Measurements from ENCODE around the gene LAMB4.

Gene LAMB4

DNA sequence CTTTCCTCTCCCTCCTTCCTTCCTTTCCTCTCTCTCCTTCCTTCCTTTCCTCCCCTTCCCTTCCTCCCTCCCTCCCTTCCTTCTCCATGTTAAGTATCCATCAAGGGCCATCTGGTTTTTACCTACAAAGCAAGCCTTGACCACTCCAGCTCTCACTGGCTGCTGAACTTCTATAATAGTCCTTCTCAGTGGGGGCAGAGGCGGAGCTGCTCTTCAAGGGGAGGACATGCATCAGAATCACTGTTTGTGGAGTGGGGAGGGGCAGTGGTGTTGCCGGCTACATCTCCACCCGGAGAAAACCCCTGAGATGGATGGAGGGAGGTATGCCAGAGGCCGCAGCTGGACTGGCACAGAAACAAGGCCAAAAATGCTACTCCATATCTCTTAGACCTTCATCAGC, 153.1 kb downstream of the LAMB4 start:
- no peak for TF ChIP-seq EZH2 (IDR thresholded peaks at IDR 0.05; ENCODE audit: borderline replicate concordance, low read length)
- TF ChIP-seq, protein P1, sequence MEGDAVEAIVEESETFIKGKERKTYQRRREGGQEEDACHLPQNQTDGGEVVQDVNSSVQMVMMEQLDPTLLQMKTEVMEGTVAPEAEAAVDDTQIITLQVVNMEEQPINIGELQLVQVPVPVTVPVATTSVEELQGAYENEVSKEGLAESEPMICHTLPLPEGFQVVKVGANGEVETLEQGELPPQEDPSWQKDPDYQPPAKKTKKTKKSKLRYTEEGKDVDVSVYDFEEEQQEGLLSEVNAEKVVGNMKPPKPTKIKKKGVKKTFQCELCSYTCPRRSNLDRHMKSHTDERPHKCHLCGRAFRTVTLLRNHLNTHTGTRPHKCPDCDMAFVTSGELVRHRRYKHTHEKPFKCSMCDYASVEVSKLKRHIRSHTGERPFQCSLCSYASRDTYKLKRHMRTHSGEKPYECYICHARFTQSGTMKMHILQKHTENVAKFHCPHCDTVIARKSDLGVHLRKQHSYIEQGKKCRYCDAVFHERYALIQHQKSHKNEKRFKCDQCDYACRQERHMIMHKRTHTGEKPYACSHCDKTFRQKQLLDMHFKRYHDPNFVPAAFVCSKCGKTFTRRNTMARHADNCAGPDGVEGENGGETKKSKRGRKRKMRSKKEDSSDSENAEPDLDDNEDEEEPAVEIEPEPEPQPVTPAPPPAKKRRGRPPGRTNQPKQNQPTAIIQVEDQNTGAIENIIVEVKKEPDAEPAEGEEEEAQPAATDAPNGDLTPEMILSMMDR (IDR thresholded peaks at IDR 0.05; ENCODE audit: low read length): no peak
- H3K9me3 ChIP-seq (ENCODE audit: low read length): no peaks in the 10 kb centered on the region
- H4K20me1 ChIP-seq (ENCODE audit: insufficient read depth, low read length): no peaks in the 10 kb centered on the region
- H3K9ac ChIP-seq (ENCODE audit: low read length): no peak overlapping the region
- H3K4me2 ChIP-seq (ENCODE audit: low read length): no peak overlapping the region
- no peaks in the 10 kb centered on the region for H3K4me1 ChIP-seq (ENCODE audit: insufficient read depth, low read length, severe bottlenecking)
- H3K79me2 ChIP-seq (ENCODE audit: insufficient read depth, low read length): no peaks in the 10 kb centered on the region
- H3K9me2 ChIP-seq (ENCODE audit: low read depth, low read length): no peaks in the 10 kb centered on the region
- no peak overlapping the region for H2AFZ ChIP-seq (ENCODE audit: low read length)
- no peak overlapping the region for H3K4me3 ChIP-seq (ENCODE audit: low read depth, low read length, poor library complexity, severe bottlenecking)
- no peaks in the 10 kb centered on the region for H3F3A ChIP-seq (ENCODE audit: insufficient read depth, low read length)
- no peaks in the 10 kb centered on the region for H3K36me3 ChIP-seq (ENCODE audit: insufficient read depth, low read length)
- H3K27me3 ChIP-seq (ENCODE audit: insufficient read depth, low read length): peaks cover 4% of the 10 kb centered on the region; the same call in 1 of the 2 replicates
- H3K27ac ChIP-seq (ENCODE audit: low read depth, low read length, poor library complexity, severe bottlenecking): no peak overlapping the region

DNA sequence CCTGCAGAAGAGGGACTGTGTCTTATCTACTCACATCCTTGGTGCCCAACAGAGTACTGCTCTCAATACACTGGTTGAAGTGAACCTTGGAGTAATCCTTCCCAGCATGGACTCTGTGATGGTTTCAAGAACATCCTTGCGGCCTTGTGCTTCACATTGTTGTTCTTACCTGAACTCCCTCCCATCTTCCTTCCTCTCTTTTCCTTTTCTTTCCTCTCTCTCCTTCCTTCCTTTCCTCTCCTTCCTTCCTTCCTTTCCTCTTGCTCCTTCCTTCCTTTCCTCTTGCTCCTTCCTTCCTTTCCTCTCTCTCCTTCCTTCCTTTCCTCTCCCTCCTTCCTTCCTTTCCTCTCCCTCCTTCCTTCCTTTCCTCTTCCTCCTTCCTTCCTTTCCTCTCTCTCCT, 153.5 kb downstream of the LAMB4 start:
- Histone ChIP-seq H3K9me3 (ENCODE audit: low read length) (no peaks in the 10 kb centered on the region), H3K4me1 (ENCODE audit: insufficient read depth, low read length, severe bottlenecking) (no peaks in the 10 kb centered on the region), H3K27ac (ENCODE audit: low read depth, low read length, poor library complexity, severe bottlenecking) (no peak overlapping the region), H3K9me2 (ENCODE audit: low read depth, low read length) (no peaks in the 10 kb centered on the region), H3K4me3 (ENCODE audit: low read depth, low read length, poor library complexity, severe bottlenecking) (no peak overlapping the region), H3K36me3 (ENCODE audit: insufficient read depth, low read length) (no peaks in the 10 kb centered on the region), H3F3A (ENCODE audit: insufficient read depth, low read length) (no peaks in the 10 kb centered on the region), H3K4me2 (ENCODE audit: low read length) (no peak overlapping the region), H3K79me2 (ENCODE audit: insufficient read depth, low read length) (no peaks in the 10 kb centered on the region), H3K27me3 (ENCODE audit: insufficient read depth, low read length) (peaks cover 6% of the 10 kb centered on the region; the same call in 1 of the 2 replicates), H3K9ac (ENCODE audit: low read length) (no peak overlapping the region), H2AFZ (ENCODE audit: low read length) (no peak overlapping the region), H4K20me1 (ENCODE audit: insufficient read depth, low read length) (no peaks in the 10 kb centered on the region)
- no peak for TF ChIP-seq EZH2 (IDR thresholded peaks at IDR 0.05; ENCODE audit: borderline replicate concordance, low read length)
- TF ChIP-seq, protein P1 (IDR thresholded peaks at IDR 0.05; ENCODE audit: low read length): no peak

DNA sequence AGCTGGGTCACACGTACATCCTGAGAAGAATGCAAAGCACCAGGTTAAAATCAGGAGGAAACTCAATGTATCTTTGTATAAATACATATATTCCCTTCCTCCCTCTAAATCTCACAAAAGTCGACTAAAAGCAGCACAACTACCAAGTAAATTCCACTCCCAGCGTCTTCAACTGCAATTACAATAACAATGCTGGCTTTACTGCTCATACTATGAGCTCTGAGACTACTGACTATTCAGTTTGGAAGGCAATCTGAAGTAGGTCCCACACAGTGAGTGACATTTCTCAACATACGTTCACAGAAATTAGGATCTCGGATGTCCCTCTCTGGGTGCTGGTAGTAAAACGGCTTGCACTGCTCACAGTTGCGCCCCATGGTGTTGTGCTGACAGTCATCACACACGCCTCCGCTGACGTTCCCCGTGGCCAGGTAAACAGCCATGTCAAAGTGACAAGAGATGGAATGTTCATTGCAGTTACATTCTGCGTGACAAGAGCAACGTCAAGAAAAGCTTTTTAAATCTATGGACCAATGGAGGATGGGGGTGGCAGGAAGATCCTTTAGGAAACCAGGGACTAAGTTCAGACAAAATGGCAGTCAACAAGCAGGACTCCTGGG, 154.7 kb downstream of the LAMB4 start:
- H3K4me3 ChIP-seq (ENCODE audit: low read depth, low read length, poor library complexity, severe bottlenecking): no peak overlapping the region
- H3K27ac ChIP-seq (ENCODE audit: low read depth, low read length, poor library complexity, severe bottlenecking): no peak overlapping the region
- H3K4me2 ChIP-seq (ENCODE audit: low read length): no peak overlapping the region
- H3K4me1 ChIP-seq (ENCODE audit: insufficient read depth, low read length, severe bottlenecking): no peaks in the 10 kb centered on the region
- no peaks in the 10 kb centered on the region for H3K36me3 ChIP-seq (ENCODE audit: insufficient read depth, low read length)
- no peaks in the 10 kb centered on the region for H4K20me1 ChIP-seq (ENCODE audit: insufficient read depth, low read length)
- H3F3A ChIP-seq (ENCODE audit: insufficient read depth, low read length): no peaks in the 10 kb centered on the region
- no peaks in the 10 kb centered on the region for H3K9me3 ChIP-seq (ENCODE audit: low read length)
- H3K79me2 ChIP-seq (ENCODE audit: insufficient read depth, low read length): no peaks in the 10 kb centered on the region
- TF ChIP-seq EZH2 (IDR thresholded peaks at IDR 0.05; ENCODE audit: borderline replicate concordance, low read length): no peak
- TF ChIP-seq, protein P1 (IDR thresholded peaks at IDR 0.05; ENCODE audit: low read length): no peak
- H3K27me3 ChIP-seq (ENCODE audit: insufficient read depth, low read length): peaks cover 6% of the 10 kb centered on the region; the same call in 1 of the 2 replicates
- no peak overlapping the region for H3K9ac ChIP-seq (ENCODE audit: low read length)
- no peaks in the 10 kb centered on the region for H3K9me2 ChIP-seq (ENCODE audit: low read depth, low read length)
- no peak overlapping the region for H2AFZ ChIP-seq (ENCODE audit: low read length)

All from OCI-LY1 (cell line).